NCI-H1694 treated with DMSO at 0.1 percent for 48 hours (cell line): Measurements from ENCODE around the gene PPCDC.
A peak's percentile ranks its signal among the peaks of the same experiment; 100 is the strongest.

ENCODE experiments used
- DNase-seq: peaks from one replicate; lab custom pipeline; 2025; lab: John Stamatoyannopoulos, UW

Gene PPCDC, protein sequence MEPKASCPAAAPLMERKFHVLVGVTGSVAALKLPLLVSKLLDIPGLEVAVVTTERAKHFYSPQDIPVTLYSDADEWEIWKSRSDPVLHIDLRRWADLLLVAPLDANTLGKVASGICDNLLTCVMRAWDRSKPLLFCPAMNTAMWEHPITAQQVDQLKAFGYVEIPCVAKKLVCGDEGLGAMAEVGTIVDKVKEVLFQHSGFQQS

DNA sequence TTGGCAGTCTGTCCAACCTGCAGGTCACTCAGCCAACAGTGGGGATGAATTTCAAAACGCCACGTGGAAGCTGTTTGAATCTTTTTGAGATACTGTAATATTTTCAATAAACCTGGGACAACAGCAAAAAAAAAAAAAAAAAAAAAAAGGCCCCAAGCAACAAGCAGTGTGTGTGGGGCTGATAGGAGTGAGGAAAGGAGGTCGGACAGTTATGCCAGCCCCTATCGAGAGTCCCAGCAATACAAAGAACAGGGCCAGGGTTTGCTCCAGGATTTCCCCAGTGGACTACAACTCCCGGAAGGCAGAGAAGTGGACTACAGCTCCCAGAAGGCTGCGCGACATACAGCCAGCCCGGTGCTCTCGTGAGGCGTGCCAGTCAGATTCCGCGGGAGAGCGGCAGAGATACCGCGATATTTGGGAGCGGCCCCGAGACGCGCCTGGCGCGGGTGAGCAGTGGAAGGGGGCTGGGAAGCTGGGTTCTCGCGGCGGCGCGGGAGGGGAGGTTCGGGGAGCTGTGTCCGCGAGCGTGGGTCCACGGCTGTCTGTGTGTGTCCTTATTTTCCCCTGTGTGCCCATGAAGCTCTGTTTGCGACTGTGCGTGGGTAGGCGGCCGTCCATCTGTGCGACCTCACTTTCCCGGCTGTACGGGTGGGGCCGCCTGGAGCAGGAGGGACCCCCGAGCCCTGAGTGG lies at the start of gene PPCDC:
PPCDC (plus strand) TSS at position 410 of the 691 bp plus-strand sequence. CDS start 4,729 bp downstream, outside the sequence.
- peak; percentile 92 for DNase-seq

DNA sequence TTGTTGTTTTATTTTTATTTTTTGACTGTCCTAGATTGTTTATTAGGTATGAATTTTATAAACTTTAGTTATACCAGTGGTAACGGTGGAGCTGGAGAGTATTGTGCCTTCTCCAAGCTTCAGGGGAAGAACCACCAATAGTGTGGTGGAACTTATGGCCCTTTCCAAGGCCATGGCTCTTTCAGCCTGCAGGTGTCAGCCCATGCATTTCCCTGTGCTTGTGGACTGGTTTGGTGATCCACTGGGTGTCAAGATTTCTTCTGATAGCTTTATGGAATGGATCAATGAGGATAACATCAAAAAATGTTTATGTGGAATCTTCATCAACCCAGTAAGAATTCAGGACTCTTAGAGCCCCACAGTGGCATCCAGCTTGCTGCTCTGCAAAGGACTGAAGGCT lies 47.2 kb upstream of the PPCDC start:
- no peak for DNase-seq

DNA sequence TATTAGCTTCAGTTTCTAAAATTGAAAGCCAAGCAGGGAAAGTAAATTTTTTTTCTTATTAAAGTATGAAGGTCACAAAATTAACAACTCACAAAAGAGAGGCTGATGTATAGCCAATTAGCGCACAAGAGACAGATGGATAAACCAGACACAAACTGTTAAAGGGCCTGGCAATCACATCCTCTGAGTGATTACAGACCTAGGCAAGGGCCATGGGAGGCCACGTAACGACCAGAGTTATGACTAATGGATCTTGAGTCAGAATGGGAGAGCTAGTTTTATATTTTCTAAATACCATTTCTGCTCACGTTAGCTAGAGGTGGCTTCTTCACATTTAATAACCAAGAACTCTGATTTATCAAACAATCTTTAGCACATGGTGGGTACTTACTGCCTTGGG lies 45.8 kb upstream of the PPCDC start:
- DNase-seq: peak; percentile 59

DNA sequence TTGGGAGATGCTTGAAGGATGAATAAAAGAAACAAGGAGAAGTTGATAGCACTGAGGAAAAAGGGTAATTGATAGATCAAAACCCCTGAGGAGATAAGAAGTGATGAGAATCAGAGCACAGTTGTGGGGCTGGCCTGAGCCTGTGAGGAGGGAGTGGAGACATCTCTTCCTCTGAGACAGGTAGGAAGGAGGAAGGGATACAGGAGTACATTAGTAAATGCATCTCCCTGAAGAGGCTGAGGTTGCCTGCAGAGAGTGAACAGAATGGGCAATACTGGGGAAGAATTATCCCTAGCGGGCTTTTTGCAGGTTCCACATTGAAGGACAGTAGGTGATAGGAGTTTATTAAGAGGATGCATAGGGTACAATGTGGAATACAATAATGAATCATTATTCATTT lies 45.3 kb upstream of the PPCDC start:
- no peak for DNase-seq

DNA sequence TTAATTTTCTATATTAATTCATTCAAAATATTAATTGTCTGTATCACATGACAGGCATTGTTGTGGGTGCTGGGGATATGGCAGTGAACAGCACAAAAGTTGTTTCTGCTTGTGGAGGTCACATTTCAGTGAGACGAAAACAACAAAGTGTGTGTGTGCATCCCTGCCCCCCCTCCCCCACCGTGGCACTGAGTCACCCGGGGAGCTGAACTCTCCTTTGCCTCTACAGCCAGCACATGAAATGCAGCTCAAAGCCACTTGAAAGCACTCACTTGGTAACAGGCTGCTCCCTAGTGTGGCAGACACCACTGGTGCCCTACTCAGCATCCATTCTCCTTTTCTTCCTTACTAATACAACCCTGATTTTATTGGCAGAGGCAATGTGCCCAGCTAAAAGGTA lies 44.9 kb upstream of the PPCDC start:
- DNase-seq: peak; percentile 6

DNA sequence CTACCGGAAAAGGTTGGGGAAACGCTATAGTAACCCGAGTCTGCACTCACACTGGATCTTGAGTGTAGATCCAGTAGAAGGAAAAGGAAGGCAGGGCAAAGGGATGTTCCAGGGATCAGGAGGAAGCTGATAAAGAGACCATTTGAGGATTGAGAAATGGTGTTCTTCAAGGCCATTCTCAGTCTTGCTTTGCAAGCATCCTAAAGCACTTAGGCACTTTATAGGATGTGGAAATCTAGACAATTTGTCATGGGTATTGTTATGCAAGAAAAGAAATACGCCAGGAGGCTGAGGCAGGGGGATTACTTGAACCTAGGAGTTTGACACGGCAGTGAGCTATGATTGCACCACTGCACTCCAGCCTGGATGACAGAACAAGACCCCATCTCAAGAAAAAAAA lies 41.2 kb upstream of the PPCDC start:
- DNase-seq: no peak

DNA sequence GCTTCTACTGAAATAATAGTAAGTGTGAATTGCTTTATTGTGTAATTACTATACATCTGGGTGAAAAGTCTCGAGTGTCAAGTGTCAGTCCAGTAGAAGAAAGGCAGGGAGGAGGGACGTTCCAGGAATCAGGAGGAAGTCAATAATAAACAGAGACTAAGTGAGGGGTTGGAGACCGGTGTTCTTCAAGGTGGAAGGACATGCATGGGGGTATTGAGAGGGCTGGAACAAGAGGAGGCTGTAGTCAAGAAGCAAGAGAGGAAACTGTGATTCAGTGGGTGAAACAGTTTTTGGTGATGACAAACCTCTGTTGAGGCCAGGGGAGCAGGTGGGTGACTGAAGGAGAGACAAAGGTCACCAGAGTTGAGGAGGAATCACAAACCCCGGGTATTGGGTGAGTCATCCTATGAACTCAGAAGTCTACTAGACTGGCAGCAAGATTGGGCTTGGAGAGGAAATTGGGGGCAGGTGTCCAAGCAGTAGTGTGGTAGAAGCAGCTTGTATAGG lies 39.6 kb upstream of the PPCDC start:
- DNase-seq: no peak

DNA sequence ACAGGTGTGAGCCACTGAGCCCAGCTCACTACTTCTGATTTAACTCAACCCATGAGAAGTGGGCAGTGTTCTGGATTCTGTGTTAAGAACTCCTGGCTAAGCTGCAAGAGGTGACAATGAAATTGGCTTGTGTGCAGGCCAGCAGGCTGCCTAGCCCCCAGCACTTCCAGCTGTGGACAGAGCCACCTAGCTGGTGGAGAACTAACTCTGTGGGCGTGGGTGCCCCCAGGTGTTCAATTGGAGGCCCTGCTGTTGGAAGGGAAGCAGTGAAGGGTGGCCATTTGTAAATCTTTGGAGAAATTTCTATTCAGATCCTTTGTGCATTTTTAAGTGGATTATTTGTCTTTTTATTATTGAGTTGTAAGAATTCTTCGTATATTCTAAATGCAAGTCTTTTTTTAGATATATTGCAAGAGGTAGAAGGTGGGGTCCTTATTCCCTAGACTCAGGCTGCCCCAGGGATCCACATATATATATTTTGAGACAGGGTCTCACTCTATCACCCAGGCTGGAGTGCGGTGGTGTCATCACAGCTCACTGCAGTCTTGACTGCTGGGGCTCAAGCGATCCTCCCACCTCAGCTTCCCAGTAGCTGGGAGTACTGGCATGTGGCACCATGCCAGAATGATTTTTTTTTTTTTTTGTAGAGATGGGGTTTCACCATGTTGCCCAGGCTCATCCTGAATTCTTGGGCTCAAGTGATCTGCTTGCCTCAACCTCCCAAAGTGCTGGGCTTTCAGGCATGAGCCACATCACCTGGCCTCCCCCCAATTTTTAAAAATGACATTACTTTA lies 35.2 kb upstream of the PPCDC start:
- peak; percentile 64 for DNase-seq

DNA sequence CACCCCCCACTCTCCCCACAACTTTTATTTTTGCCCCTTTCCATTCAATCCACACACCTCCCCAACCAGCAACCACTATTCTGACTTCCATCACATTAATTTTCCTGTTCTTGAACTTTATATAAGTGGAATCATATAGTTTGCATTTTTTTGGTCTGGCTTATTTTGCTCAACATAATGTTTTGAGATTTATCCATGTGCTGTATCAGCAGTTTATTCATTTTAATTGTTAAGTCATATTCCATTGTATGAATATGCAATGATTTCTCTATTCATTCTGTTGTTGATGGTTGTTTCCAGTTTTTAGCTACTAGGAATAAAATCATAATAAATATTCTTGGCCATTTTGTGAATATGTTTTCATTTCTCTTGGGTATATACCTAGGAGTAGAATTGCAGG lies 33.9 kb upstream of the PPCDC start:
- no peak for DNase-seq

DNA sequence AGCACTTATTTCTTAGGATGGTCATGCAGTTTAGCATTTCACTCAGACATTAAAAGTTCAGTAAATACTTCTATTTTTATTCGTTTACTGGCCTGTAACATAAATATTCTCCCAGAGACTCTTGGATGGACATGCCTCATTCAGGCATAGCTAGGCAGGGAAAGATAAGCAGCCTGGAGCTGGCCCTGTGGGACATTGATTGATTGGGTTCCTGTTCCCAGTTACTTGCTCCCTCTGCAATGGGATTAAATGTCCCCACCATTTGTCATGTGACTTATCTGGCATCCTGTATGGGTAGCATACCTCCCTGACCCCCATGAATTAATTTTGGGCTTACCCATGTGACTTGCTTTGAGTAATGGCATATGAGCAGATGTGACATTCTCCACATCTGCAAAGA lies 30.8 kb upstream of the PPCDC start:
- no peak for DNase-seq

DNA sequence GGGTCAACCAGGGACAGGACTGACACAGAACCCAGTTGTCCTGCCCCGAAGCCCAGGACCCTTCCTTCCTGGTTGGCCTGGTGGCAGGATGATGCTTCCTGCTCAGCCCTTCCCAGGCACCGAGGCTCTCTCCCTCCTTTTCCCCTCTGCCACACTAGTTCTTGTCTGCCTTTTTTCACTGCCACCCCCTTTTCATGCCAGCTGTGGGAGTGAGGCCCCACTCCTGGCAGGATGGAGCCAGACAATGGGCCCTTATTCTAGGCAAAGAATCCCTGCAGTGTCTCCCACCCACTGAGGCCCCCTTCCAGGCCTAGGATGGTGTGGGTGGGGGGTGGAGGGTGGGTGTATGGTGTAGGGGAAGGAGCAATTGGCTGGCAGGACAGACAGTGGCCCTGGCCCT lies 29.2 kb upstream of the PPCDC start:
- no peak for DNase-seq

DNA sequence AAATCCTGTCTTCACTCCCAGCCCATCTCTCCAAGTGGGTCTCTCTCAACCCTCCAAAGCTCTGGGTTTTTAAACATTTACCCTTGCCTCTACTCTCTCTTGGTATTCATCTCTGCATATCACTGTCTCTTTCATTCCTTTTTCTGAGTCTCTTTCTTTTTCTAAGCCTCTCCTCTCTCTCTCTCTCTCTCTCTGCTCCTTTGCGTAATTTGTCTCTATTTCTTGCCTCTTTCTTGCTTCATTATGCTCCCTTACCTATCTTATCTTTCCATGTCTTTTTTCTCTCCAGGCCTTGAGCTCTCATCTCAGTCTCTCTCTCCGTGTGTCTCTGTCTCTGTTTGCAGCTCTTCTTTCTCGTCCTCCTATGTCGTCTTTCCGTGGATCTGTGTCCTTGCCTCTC lies 28.7 kb upstream of the PPCDC start:
- no peak for DNase-seq

DNA sequence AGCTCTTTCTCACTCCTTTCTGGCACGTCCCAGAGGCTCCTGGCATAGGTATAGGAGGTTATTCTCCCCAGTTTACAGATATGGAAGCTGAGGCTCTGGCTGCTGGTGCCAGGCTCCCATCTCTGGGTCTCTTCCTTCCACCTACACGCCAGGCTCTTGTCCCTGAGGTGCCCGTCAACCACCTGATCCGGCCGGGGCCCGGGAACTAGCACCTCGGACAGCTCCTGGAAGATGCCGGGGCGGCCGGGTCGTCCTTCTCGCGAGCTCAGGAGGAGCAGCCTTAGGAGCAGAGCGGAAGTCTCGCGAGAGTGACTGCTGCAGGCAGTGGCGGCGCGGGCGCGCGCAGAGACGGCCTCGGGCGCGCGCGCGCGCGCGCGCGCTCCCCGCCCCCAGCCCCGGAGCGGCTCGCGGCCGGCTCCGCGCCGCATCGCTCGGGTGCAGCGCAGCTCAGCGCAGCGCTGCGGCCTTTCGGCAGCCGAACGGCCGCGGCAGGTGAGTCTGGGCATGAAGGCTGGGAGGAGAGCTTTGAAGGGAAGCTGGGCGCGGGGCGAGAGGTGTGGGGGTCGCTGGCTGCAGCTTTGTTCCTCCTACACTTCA lies 28.1 kb upstream of the PPCDC start, which contains the start of gene SCAMP5:
SCAMP5 (plus strand) TSS at position 382 of the 597 bp plus-strand sequence. CDS start 16,277 bp downstream, outside the sequence.
- DNase-seq: peak; percentile 89

DNA sequence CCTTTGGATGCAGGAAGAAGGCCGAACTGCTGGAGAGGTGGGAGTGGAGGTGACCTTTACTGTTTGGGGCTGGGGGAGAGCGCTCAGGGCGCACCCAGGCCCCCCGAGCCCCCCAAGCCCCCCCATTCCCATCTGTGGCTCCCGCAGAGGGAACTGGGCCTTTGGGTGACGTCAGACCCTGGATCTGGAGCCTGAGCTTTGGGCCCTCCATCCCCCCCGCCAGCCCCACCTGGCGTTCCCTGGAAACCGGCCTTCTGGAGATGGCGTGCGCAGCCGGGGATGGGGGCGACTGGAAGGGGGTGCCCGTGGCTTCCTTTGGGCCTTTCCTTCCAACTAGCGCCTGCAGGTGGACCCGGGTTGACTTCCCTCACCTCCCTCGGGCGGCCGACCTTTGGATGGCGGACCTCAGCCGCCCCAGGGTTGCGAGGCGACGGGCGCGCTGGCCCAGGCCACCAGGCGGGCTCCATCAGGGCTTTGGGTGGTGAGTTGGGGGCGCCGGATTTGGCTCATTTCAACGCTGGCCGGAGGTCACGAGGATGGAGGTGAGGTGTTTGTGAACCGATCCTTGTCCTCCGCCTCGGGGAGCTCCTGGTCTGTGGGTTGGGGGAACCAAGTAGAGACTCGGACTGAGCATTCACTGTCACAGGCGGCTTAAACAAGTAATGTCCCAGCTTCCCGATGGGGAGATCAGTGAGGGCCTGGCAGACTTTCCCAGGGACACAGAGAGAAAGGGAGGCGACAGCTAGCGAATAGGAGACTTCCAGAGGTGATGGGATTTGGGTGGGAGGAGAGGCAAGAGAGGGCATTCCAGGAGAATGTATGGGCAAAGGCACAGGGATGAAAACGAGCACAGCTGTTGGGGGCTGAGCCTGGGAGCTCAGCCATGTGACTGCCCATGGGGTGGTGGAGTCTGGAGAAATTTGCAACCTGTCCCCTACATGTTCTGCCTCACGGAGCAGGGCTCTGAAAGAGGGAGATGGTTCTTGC lies 27.3 kb upstream of the PPCDC start:
- DNase-seq: peak; percentile 73

DNA sequence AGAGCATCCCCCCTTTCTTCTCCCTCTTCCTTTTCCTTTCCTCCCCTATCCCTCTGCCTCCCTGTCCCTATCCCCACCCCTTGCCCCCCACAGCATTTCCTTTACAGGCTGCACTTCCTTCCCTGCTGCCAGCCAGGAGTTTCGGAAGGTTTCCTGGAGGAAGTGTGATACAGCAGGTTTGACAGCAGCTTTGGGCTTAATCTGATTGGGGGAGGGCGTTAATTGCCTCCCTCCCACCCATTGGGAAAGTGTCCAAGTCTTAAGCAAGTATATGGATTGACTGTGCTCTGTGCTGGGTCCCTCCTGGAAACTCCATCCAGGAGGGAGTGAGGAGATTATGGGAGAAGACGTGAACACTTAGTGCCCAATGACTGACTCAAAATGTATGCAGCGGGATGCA lies 26.2 kb upstream of the PPCDC start:
- DNase-seq: no peak

DNA sequence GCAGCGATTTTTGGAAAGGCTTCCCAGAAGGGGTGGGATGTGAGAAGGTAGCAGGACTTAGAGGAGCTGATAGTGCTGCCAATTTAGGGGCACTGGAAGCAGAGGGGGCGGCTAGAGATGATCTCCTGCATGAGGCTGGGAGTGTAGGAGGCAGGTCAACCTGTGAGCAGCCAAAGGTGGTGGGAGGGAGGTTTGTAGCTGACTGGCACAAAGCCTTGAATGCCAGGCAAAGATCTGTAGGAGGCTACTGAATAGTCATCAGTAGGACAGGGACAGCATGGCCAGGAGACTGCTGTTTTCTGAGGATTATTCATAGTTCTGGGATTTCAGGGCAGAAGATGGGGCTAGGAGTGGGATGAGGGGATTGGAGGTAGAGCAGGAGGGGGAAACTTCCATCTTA lies 25.8 kb upstream of the PPCDC start:
- DNase-seq: no peak

DNA sequence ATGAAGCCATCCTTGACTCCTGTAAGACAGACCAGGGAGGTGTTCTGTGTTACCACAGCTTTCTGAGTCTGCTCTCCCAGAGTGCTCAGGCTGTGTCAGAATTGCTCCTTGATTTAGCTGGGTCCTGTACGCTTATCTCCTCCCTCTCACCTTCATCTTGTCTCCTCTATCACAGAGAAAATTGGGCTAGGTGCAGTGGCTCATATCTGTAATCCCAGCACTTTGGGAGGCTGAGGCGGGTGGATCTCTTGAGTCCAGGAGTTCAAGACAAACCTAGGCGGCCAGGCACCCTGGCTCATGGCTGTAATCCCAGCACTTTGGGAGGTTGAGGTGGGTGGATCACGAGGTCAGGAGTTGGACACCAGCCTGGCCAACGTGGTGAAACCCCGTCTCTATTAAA lies 22.1 kb upstream of the PPCDC start:
- DNase-seq: no peak

DNA sequence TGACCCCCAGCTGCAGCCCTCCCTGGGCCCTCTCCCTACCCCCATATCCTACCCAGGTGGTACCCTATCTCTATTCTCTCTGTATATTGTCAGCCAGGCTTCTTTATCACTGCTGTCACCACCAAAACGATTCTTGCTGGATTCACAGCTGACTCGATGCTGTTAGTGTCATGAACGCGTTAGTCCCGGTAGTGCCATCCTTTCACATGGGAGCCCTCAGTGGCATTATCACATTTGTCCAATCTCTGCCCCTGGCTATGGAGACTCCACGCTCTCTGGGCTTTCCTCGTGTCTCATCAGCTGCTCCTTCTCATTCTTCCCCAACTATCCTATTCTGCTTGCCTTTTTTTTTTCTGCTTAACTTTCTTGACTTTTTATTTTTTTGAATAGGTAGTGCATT lies 21.0 kb upstream of the PPCDC start:
- no peak for DNase-seq

DNA sequence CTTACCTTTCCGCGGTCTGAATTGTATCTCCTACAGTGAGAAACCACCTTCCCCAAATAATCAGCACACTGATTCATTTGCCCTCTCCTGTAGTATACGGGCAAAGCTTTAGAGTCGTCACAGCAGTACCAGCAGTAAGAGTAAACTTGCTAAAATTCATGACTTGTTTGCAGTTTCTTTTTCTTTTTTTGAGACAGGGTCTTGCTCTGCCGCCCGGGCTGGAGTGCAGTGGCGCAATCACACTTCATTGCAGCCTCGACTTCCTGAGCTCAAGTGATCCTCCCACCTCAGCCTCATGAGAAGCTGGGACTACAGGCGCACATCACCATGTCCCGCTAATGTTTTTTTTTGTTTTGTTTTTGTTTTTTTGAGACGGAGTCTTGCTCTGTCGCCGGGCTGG lies 16.2 kb upstream of the PPCDC start:
- no peak for DNase-seq

DNA sequence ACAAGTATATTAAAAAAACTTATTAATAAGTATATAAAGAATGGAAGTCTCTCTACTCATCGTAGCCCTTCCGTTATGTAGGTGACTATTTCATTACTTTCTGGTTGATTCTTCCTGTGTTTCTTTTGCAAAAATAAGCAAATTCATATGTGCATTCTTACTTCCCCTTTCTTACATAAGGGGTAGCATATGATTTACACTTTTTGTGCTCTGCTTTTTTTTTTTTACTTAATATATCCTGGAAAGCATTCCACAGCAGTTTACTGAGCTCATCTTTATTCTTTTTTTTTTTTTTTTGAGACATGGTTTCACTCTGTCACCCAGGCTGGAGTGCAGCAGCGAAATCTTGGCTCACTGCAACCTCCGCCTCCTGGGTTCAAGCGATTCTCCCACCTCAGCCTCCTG lies 15.2 kb upstream of the PPCDC start:
- DNase-seq: no peak

DNA sequence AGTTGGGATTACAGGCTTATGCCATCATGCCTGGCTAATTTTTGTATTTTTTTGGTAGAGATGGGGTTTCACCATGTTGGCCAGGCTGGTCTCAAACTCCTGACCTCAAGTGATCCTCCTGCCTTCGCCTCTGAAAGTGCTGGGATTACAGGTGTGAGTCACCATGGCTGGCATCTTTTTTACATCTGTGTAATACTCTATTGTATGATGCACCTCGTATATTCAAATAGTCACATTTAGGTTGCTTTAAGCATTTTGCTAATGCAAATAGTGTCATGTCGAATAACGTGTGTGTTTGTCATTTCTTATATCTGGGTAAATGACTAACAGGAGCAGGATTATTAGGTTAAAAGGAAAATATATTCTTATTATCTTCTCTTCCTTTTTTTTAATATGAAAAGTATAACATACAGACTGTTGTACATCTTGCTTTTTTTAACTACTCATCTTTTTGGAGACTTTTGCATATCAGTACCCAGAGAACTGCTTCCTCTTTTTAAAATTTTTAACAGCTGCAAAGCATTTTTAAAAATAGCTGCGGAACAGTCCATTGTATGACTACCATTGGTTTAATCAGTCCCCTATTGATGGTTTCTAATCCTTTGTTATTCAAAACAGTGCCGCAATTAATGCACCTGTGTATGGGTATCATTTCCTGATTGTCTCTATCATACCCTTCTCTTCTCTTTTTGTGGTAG lies 14.6 kb upstream of the PPCDC start:
- DNase-seq: no peak
